GM19452 (cell line): ENCODE results near the gene VCAN.
"Not testable (repeated sequence)": the region's sequence is repeated elsewhere in the genome, so short reads cannot be mapped to it uniquely, and the experiment has no call there.

Experiments used
- ATAC-seq: cut with Tn5 transposase; IDR thresholded peaks from one replicate; pipeline ENCODE4 v1.9.1; 2021; ENCODE audit not compliant: unreplicated experiment

The VCAN gene

DNA sequence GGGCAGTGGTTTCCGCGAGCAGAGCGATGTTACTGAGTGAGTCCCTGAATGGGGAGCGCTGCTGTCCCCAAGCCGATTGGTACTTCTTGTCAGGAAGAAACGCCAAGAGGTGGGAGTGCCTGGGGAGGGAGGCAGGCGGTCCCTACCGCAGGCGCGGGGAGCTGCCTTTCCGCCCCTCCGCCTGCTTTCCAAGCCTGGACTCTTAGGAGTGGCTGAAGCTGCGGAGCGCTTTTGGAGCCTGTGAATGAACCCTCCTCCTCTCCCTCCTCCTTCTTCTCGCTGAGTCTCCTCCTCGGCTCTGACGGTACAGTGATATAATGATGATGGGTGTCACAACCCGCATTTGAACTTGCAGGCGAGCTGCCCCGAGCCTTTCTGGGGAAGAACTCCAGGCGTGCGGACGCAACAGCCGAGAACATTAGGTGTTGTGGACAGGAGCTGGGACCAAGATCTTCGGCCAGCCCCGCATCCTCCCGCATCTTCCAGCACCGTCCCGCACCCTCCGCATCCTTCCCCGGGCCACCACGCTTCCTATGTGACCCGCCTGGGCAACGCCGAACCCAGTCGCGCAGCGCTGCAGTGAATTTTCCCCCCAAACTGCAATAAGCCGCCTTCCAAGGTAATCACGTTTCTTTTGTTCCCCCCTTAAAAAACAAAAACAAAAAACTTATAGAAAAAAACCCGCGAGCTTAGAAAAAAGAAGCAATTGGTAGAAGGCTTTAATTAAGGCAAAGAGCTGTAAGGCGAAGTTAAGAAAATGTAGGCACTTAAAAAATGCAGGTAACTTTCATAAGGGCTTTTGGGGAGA is at the start of gene VCAN:
Gene VCAN (plus strand): TSS at position 340 of the 808 bp plus-strand sequence. CDS start 11,775 bp downstream, outside the sequence.
- ATAC-seq = no peak

DNA sequence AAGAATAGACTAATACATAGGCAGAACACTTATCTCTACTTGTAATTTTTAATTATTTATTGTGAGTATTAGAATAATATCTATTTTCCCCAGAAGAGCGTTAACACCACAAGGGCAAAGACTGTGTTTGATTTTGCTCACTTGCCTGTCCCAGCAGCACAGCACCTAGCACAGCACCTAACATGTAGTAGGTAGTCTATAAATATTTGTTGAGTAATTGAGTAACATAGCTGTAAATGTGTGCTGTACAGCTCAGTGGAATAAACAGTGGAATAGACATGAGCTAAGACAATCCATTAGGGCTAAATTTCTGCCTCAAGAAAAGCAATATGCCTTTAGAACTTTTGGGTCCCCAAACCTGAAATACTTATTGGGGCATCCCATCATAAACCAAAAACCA is 49.3 kb upstream of the VCAN start:
- ATAC-seq = no peak

DNA sequence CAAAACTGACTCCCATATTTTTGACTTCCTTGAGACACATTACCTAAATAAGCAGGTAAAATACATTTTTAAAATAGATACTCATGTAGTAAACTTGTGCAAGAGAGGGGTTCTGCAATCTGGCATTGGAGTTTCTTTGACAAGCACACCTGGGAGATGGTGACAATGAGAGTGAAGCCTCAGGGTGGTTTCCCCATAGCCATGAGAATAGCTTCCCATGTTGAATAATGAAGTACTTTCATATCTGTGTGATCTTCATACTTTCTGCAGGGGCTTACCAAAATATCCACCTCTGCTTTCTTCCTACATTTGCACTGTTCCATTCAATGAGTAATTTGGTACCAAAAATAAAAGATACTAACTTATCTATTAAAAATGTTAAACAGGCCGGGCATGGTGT is 44.7 kb upstream of the VCAN start:
- no peak for ATAC-seq

DNA sequence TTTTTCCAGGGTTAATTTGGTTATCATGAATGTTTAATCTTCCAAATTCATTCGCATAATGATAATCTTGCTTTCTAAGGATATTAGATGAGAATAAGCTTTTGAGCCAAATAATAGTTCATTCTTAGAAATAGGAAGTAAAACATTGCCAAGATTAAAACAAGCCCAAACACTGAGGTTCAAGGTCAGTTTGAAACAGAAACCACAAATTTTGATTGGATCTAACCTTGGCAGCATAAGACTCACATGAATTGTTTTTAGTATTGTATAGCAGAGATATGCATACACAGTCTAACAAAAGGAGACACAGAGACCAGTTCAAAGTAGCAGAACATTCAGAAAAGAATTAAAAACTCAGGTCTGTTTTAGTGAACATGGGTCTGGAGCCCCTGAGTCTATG is 43.4 kb upstream of the VCAN start:
- ATAC-seq = no peak

DNA sequence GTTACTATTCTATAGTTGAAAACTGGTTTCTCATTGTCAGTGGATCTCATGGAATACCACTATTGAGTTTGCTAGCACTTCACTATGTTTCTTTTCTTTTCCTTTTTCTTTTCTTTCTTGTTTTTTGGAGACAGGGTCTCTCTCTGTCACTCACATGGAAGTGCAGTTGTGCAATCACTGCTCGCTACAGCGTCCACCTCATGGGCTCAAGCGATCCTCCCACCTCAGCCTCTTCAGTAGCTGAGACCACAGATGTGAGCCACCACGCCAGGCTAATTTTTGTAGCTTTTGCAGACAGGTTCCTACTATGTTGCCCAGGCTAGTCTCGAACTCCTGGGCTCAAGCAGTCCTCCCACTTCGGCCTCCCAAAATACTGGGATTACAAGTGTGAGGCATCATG is 42.7 kb upstream of the VCAN start:
- no peak for ATAC-seq

DNA sequence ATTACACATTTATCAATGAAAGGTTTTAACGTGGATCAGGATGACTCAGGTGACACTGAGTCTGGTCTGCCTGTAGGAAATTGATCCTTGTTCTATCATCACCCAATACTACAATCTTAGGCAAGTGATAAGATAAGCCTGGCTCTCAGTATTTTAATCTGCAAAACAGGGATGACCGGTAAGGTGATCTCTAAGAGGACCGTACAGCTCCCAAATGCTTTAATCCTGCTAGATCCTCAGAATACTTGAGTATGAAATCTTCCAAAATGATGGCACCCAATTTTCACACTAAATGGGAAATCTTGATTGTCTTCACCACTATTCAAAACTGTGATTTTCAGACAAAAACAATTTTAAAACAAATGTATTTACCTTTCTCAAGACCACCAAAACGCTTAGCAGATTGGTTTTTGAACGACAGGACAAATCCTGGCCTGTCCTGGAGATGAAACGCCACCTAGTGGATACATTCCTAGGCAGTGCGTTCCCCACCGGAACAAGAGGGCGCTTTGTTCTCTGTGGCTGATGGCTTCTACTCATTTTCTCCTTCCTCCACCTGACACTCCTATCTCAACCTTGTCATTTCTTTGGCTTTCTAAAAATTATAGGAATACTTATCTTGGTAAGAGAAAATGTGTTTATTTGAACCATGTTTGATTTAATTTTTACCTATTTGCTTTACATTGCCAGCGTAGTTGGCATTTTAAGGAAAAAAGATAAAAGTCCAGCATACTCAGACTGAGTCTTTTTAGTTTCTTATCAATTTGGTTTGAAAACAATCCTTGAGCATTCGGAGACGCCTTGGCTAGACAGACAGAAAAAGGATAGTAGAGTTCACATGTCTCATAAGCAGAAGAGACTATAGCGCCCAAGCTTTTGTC is 41.2 kb upstream of the VCAN start:
- peak; percentile 77 for ATAC-seq

DNA sequence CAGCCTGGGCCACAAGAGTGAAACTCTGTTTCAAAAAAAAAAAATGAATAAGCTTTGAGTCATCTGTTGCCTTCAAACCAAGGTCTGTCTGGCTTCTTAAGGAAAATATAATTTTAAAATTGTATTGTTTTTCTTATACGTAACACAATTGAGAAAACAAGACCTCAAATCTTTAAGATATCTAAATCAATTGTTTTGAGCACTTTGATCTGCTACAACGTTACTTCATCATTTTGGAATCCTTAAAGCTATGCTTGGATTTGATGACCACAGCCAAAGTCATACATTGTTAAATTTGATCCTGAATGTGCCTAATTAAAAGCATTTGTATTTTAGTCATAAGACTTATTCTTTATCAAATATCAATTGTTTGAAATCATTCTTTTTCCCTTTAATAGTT is 37.7 kb upstream of the VCAN start:
- ATAC-seq = no peak

DNA sequence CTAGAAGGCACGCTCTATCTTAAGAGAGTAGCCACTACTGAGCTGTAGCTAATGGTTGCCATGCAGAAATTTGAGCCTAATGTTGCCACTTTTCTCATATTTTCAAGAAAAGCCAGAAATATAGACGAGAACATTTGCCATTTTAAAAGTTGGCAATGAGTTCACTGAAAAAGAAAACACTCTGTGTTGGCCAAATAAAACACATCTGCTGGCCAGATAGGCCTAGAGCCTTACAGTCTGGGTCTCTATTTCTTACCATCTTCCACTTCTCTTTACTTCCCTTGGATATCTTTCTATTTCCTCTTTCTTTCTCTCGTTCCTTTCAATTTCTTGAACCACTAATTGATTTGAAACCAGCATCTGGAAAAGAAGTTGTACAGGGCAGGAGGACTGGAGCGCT is 36.6 kb upstream of the VCAN start:
- no peak for ATAC-seq

DNA sequence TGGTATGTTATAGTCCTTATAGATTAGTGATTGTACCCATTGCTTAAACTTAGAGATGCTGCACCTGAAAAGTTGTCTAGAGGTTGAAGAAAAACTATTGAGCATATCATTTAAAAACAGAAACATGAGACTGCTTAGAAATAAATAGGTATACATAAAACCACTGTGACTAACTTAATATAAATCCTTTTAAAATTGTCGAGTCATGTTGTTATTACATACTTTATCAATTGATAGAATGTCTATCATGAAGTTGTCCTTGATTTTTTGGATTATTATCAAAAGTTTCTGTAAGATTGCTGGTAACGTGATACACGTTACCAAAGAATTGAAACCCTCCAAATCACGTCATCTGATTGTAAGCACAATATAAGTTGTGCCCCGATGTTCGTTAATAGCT is 35.3 kb upstream of the VCAN start:
- no peak for ATAC-seq

DNA sequence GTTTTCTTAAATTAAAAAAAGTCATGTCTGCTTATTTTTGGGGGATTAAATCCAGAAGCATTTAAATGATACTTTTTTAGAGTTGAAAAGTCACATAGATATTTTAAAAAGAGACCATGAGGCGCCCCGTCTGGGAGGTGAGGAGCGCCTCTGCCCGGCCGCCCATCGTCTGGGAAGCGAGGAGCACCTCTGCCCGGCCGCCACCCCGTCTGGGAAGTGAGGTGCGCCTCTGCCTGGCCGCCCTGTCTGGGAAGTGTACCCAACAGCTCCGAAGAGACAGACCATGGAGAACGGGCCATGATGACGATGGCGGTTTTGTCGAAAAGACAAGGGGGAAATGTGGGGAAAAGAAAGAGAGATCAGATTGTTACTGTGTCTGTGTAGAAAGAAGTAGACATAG is 33.8 kb upstream of the VCAN start:
- ATAC-seq = not testable (repeated sequence)

DNA sequence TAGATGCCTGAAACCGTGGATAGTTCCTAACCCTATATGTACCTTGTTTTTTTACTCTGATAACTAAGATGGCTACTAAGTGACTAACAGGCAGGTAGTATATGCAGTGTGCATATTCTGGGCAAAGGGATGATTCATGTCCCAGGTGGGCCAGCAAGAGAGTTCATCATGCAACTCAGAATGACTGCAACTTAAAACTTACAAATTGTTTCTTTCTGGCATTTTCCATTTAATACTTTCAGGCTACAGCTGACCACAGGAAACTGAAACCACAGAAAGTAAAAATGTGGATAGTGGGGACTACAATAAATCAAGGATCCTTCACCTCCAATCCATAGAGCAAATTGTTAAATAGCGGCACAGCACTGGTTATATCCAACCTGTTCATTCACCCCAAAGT is 30.7 kb upstream of the VCAN start:
- ATAC-seq = no peak

DNA sequence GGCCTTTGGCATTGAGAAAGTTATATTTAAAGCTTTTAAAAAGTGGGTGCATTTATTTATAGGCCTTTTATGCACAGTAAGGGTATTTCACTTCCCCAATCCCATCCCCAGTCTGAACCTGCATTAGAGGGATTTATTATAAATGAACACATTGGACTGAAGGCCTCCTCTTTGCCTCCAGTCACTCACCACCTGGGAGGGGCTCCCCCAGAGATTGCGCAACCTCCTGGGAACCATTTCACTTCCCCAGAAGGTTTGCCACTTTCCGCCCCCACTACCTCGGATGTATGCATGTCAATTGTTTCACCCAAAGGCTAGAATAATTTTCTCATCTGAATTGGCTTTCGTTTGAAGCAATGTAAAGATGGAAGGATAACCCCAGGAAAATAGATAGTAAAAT is 29.8 kb upstream of the VCAN start:
- no peak for ATAC-seq

DNA sequence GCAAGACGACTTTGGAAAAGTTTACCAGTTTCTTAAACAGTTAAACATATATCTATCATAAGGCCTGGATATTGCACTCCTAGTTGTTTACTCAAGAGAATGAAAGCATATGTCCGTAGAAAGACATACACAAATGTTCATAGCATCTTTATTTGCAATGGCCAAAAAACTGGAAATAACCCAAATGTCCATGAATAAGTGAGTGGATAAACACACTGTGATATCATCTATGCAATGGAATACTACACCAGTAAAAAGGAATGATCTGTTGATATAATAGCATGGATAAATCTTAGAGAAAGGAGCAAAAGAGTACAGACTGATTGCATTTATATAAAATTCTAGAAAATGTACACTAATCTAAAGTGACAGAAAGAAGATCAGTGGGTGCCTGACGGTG is 28.0 kb upstream of the VCAN start:
- ATAC-seq = no peak

DNA sequence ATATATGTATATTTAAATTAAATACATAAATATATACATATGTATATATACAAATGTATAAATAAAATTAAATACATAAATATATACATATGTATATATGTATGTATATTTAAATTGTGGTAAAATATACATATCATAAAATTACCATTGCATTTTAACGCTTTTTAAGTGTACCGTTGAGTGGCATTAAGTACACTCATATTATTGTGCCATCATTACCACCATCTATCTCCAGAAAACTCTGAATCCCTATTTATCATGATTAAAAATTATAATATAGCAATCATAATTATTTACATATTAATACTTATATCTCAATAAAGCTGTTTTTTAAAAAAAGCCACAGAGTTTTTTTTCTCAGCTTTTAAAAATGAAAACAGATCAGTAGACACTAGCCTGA is 27.1 kb upstream of the VCAN start:
- ATAC-seq = no peak

DNA sequence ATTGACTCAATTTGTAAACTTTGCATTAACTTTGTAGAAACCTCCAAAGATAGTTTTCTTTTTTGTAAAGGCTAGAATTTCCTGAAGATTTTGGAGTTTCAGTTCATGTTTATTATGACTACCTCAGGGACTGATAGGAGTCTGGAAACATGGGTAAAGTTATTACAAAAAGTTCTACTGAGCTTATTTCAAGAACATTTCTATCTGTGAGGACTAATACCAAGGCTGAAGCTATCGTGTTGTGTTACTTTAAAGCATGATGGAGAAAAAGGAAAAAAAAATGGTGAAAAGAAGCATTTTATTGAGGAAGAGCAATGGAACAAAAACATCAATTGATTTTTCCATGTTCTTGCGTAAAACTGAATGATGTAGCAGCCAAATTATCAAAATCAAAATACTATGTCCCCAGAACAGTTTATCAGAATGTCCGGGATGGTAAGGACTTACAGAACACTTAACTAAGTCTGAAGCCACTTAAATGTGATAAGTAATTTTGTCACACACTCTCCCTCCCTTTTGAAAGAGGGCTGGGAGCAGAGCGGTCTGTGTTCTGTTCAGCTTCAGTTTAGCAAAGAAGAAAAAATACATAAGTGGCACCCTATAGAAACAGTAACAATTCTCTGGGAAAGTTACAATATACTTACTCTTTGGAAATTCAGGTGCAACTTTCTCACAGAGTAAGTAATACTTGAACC is 25.1 kb upstream of the VCAN start:
- ATAC-seq = no peak

DNA sequence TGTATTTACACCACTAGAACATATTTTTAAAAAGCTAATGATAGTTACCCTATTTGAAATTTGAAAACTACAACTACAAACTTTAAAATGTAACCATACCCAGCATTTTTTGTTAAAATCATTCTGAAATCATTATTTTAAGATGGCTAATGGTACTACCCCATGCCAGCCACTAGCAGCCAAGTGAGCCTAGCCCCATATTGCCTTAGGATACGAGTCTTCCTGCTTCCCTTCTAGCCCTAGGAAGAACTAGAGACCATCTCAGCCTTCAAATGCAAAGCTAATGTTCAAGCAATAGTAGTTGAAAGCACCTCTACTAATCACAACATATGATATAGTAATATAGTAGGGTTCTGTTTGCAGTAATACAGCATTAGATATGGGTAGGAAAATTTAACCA is 24.0 kb upstream of the VCAN start:
- ATAC-seq = no peak

DNA sequence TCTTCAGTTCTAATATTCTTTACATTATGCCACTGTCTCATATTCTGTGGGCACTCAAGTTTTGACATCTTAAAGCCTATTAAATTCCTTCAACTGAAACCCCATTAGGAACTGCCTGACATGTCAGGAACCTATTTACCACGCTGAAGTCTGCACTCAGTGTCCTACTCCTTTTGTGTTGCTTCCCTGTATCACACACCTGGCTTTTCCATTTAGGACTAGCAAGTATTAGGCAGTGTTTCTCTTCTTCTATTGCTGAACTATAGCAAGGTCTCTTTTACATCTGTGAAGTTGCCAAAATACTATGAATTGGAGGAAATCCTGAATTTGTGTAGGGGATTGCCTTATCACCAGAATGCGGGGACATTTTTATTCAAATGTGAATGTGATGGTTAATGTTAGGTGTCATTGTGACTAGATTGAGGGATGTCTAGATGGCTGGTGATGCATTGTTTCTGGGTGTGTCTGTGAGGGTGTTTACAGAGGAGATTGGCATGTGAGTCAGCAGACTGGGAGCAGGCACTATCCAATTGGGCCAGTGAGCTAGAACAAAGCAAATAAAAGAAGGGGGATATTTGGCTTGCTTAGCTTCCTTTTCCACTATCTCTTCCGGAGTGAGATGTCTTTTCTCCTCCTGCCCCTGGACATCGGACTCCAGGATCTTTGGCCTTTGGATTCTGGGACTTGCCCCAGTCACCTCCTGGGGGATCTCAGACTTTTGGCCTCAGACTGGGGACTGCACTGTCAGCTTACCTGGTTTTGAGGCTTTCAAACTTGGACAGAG is 21.2 kb upstream of the VCAN start:
- no peak for ATAC-seq

DNA sequence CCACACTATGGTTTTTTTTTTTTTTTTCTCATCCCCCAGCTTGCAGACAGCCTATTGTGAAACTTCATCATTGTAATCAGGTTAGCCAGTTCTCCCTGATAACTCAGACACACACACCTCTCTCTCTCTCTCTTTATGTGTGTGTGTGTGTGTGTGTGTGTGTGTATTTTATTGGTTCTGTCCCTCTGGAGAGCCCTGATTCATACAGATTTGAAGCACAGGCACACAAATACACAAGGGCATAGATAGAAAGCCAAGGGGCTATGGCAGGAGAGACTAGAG is 20.6 kb upstream of the VCAN start:
- no peak for ATAC-seq

DNA sequence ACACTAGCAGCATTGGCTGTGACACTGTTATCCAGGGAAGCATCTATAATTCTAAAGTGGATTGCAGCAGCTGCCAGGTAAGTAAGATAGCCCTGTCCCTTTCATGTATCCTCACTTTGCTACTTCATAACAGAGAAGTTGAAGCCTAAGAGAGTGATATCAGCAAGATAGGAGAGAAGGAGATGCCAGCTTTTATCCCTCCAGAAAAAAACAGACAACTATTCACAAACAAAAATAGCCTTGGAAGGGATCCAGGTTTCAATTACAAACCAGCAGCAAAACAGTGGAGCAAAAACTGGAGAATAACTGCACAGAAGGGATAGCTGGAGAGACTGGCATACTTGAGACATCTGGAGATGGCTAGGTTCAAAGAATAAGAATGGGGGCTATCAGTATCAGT is 19.6 kb upstream of the VCAN start:
- no peak for ATAC-seq

DNA sequence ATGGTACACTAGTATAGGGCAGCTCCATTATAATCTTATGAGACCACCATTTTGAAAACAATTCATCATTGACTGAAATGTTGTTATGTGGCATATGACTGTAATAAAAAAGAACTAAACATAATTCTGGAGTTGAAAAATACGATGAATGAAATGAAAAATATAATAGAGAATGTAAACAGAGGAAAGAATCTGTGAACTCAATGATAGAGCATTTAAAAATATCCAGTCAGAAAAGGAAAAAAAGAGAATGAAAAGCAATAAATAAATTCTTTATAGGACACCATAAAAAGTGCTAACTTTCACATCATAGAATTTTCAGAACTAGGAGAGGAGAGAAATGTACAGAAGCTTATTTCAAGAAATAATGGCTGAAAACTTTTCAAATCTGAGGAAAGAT is 17.6 kb upstream of the VCAN start:
- no peak for ATAC-seq

DNA sequence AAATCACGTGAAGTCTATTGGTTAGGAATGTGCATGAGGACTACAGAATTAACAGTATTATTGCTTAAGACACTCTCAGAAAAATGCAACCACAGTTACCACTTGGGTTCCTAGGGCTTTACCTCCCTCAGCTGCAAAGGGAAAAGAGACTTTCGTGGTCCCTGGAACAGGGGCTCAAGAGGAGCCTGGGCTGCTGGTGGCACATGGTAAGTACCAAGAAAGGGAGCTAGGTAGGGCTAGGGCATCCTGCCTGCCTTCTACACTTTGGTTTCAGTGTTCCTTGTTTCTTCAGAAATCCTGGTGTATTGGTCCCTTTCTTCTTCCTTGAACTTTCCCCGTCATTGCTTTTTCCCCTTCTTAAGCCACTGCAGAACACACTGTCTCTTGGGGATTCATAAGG is 7.3 kb upstream of the VCAN start:
- ATAC-seq = no peak
